Measurements from ENCODE around the gene DNAJA3. TPM values are rescaled to one million over a fixed set of nuclear protein-coding genes. Genes with fewer than 3 reads are reported as not detected.

The DNAJA3 gene
- total and polyA plus RNA-seq, 2 donors (not counting 3 experiments of a cell fraction or from before 2014, with no cell fraction given): 33.4 to 45.4 TPM

DNA sequence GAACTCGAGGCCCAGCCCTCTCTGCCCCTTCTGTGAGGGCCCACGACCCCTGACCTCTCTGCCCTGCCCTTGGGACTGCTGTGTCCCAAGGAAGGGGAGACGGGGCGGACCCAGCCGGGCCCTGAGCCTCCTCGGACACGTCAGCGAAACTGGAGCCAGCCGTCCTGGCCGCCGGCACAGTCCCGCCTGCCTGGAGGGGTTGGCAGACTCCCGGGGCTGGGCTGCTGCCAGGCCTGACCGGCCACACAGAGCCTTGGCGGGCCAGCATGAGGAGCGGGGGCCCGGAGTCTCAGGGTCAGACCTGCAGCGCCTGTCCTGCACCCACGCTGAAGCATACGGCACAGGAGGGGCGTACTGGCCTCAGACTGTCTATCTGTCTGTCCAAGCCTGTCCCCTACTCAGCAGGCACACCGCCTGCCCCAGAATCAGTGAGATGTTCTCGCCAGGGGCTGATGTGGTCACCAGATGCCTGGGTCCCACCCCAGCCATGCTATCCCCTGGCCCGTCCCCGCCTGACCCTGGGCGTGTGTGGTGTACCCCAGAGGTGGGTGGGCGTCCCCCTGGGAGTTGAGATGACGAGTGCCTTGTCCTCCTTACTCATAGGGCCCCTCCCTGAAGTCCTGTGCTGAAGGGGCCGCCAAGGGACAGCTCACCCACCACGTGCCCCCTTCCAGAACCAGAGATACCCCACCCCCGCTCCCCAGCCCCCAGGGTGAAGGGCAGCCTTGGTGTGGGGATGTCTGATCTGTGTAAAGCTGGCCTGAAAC is 49.4 kb upstream of the DNAJA3 start:
- dilution Hi-C loops (cut with MboI; ENCODE audit: extremely low pct_ligation_motif_present, low sequenced_read_pairs): no loop called here
- Histone ChIP-seq H3K79me2 (ENCODE audit: control insufficient read depth, insufficient read depth, low read length) (no peaks in the 10 kb centered on the region), H3K27ac (ENCODE audit: insufficient read depth, low read depth, low read length) (no peak overlapping the region), H3K36me3 (ENCODE audit: control insufficient read depth in 2 of 2, extremely low read depth in 1 of 2, insufficient read depth in 2 of 2, low read length in 2 of 2) (no peaks in the 10 kb centered on the region), H3K9me3 (replicated peaks; ENCODE audit: control insufficient read depth, insufficient read depth, low read length) (no peaks in the 10 kb centered on the region), H3K4me2 (ENCODE audit: insufficient read depth, low read length) (no peak overlapping the region), H4K20me1 (replicated peaks; ENCODE audit: control insufficient read depth, extremely low read depth, insufficient read depth, low read length) (no peaks in the 10 kb centered on the region), H3K4me1 (ENCODE audit: control insufficient read depth, extremely low read depth, insufficient read depth, low read length) (peaks cover 6% of the 10 kb centered on the region), H3K9ac (replicated peaks; ENCODE audit: extremely low read depth, insufficient read depth, low read length) (no peak overlapping the region), H3K4me3 (replicated peaks in 1 of 3; ENCODE audit: insufficient read depth in 1 of 3, low read depth in 1 of 3, low read length in 3 of 3) (no peak overlapping the region), H3K27me3 (ENCODE audit: control insufficient read depth in 2 of 2, insufficient read depth in 2 of 2, low read length in 2 of 2) (no peaks in the 10 kb centered on the region), H2AFZ (ENCODE audit: low read depth, low read length) (no peak overlapping the region), H3K9me1 (replicated peaks; ENCODE audit: control insufficient read depth, extremely low read depth, insufficient read depth, low read length) (no peaks in the 10 kb centered on the region)
- TF ChIP-seq MYC (IDR thresholded peaks at IDR 0.05; ENCODE audit: low read depth, low read length): no peak
- TF ChIP-seq POLR2A (IDR thresholded peaks at IDR 0.05; ENCODE audit: low read depth, low read length): no peak
- TF ChIP-seq FOS (IDR thresholded peaks at IDR 0.05; ENCODE audit: borderline replicate concordance, insufficient read depth, low read length): no peak
- TF ChIP-seq GATA2 (IDR thresholded peaks at IDR 0.05; ENCODE audit: insufficient read depth, insufficient read length, low read depth, low read length): no peak
- no peak for TF ChIP-seq POLR2AphosphoS5 (IDR thresholded peaks at IDR 0.05; ENCODE audit: insufficient read depth, low read depth, low read length)
- TF ChIP-seq EZH2 (IDR thresholded peaks at IDR 0.05; ENCODE audit: borderline replicate concordance, low read depth, low read length, severe bottlenecking): no peak
- TF ChIP-seq, protein P1, sequence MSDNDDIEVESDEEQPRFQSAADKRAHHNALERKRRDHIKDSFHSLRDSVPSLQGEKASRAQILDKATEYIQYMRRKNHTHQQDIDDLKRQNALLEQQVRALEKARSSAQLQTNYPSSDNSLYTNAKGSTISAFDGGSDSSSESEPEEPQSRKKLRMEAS (IDR thresholded peaks at IDR 0.05; ENCODE audit: insufficient read depth, insufficient read length): no peak
- no peak for TF ChIP-seq JUN (IDR thresholded peaks at IDR 0.05; ENCODE audit: borderline replicate concordance, insufficient read depth, insufficient read length, low read depth)
- TF ChIP-seq, protein P2, sequence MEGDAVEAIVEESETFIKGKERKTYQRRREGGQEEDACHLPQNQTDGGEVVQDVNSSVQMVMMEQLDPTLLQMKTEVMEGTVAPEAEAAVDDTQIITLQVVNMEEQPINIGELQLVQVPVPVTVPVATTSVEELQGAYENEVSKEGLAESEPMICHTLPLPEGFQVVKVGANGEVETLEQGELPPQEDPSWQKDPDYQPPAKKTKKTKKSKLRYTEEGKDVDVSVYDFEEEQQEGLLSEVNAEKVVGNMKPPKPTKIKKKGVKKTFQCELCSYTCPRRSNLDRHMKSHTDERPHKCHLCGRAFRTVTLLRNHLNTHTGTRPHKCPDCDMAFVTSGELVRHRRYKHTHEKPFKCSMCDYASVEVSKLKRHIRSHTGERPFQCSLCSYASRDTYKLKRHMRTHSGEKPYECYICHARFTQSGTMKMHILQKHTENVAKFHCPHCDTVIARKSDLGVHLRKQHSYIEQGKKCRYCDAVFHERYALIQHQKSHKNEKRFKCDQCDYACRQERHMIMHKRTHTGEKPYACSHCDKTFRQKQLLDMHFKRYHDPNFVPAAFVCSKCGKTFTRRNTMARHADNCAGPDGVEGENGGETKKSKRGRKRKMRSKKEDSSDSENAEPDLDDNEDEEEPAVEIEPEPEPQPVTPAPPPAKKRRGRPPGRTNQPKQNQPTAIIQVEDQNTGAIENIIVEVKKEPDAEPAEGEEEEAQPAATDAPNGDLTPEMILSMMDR (IDR thresholded peaks at IDR 0.05; ENCODE audit: extremely low read depth in 1 of 2, insufficient read depth in 1 of 2, low read depth in 1 of 2, low read length in 2 of 2): no peak
- intact Hi-C loops (cut with micrococcal nuclease): no loop called here
- no TSS peak for BruUV-seq (replicated peaks)
- no peak for FAIRE-seq
- CTCF ChIA-PET: interaction anchor here (3.3 kb wide), 1 partner anchor 26 kb away, joined by 11 read pairs; no protein-coding TSS in a partner anchor
- POLR2A ChIA-PET: no interaction called here
- no peak for DNase-seq (ENCODE audit: low read depth, low spot score)

All from endothelial cell of umbilical vein (primary cell).